Inflammatory macrophage treated with lipopolysaccharide for 4 hours (primary cell): ENCODE data around the gene LGR6.
"Not testable (repeated sequence)": the region's sequence is repeated elsewhere in the genome, so short reads cannot be mapped to it uniquely, and the experiment has no call there.

Experiments
- DNase-seq: peaks from one replicate; pipeline ENCODE4 v3.0.0-alpha.2; 2020

Gene LGR6

GRCh38 chr1:202247837-202248795 is 54.5 kb downstream of the LGR6 start:
- DNase-seq: no peak

GRCh38 chr1:202248861-202249260 is 55.3 kb downstream of the LGR6 start:
- DNase-seq: no peak

GRCh38 chr1:202249436-202249835 is 55.8 kb downstream of the LGR6 start:
- peak; percentile 33 for DNase-seq

GRCh38 chr1:202249846-202250245 is 56.2 kb downstream of the LGR6 start:
- DNase-seq: no peak

GRCh38 chr1:202250982-202251381 is 57.4 kb downstream of the LGR6 start:
- DNase-seq: no peak

GRCh38 chr1:202251424-202252256 is 58.0 kb downstream of the LGR6 start:
- DNase-seq: no peak

- DNase-seq: no peak
These were observed 58.7 kb downstream of the LGR6 start for GRCh38 chr1:202252271-202252670.

- no peak for DNase-seq
These were observed 61.1 kb downstream of the LGR6 start for GRCh38 chr1:202254454-202255252.

- no peak for DNase-seq
These were observed 61.7 kb downstream of the LGR6 start for GRCh38 chr1:202255343-202255742.

- no peak for DNase-seq
These were observed 66.1 kb downstream of the LGR6 start for GRCh38 chr1:202259705-202260104.

GRCh38 chr1:202261209-202261958 is 67.8 kb downstream of the LGR6 start:
- not testable (repeated sequence) for DNase-seq

GRCh38 chr1:202263628-202264027 is 70.0 kb downstream of the LGR6 start:
- DNase-seq: no peak

- DNase-seq: no peak
These were observed 70.7 kb downstream of the LGR6 start for GRCh38 chr1:202264300-202264699.

- no peak for DNase-seq
These were observed 71.1 kb downstream of the LGR6 start for GRCh38 chr1:202264726-202265125.

- no peak for DNase-seq
These were observed 72.6 kb downstream of the LGR6 start for GRCh38 chr1:202266061-202266765.

- no peak for DNase-seq
These were observed 74.4 kb downstream of the LGR6 start for GRCh38 chr1:202268032-202268431.

- DNase-seq: no peak
These were observed 75.2 kb downstream of the LGR6 start for GRCh38 chr1:202268817-202269216.

- no peak for DNase-seq
These were observed 77.3 kb downstream of the LGR6 start for GRCh38 chr1:202270871-202271326.

- DNase-seq: no peak
These were observed 78.7 kb downstream of the LGR6 start for GRCh38 chr1:202272103-202272845.

- DNase-seq: peak; percentile 51
These were observed 81.0 kb downstream of the LGR6 start for GRCh38 chr1:202274611-202275010.
